ENCODE measurements around the gene MOCS3.

MOCS3 gene

DNA sequence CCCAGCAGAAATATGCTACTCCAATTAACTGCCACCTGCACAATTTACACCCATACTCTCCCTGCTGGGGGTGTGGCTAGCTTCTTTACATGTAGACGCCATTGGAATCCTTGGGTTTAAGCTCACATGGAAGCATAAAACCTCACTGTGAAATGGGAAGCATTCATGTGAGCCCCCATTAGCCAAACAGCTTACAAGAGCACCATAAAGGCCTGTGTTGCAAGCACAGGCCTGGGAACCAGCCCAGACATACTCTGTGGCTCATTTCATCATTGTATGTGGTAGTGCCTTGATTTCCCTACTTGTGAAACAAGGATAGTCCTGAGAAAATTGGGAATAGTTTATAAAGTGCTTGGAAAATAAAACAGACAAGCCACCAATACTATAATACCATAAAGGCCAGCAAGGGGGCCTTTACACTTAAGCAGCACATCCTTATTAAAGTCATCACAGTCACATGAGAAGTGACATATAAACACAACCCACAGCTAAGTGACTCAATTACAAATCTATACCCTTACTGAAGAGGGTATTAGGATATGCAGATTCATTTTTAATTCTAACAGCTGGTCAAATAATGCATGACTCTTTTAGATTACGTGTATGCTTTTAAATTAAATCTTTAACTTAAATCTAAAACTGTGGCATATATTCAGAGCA, 34.2 kb upstream of the MOCS3 start:
- DNase-seq (ENCODE audit: low spot score): no peak
- in situ Hi-C loops (cut with MboI; ENCODE audit: low pct_unique_long_range_greater_than_20kb, low sequenced_read_pairs, unreplicated experiment): no loop called here
- TF ChIP-seq, protein P1, sequence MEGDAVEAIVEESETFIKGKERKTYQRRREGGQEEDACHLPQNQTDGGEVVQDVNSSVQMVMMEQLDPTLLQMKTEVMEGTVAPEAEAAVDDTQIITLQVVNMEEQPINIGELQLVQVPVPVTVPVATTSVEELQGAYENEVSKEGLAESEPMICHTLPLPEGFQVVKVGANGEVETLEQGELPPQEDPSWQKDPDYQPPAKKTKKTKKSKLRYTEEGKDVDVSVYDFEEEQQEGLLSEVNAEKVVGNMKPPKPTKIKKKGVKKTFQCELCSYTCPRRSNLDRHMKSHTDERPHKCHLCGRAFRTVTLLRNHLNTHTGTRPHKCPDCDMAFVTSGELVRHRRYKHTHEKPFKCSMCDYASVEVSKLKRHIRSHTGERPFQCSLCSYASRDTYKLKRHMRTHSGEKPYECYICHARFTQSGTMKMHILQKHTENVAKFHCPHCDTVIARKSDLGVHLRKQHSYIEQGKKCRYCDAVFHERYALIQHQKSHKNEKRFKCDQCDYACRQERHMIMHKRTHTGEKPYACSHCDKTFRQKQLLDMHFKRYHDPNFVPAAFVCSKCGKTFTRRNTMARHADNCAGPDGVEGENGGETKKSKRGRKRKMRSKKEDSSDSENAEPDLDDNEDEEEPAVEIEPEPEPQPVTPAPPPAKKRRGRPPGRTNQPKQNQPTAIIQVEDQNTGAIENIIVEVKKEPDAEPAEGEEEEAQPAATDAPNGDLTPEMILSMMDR (IDR thresholded peaks at IDR 0.05; ENCODE audit: extremely low read depth, insufficient read depth, missing control alignments): no peak

GRCh38 chr20:50926530-50926929, 32.1 kb upstream of the MOCS3 start:
- in situ Hi-C loops (cut with MboI; ENCODE audit: low pct_unique_long_range_greater_than_20kb, low sequenced_read_pairs, unreplicated experiment): no loop called here
- DNase-seq (ENCODE audit: low spot score): no peak
- TF ChIP-seq, protein P1 (IDR thresholded peaks at IDR 0.05; ENCODE audit: extremely low read depth, insufficient read depth, missing control alignments): no peak

- DNase-seq (ENCODE audit: low spot score): no peak
- in situ Hi-C loops (cut with MboI; ENCODE audit: low pct_unique_long_range_greater_than_20kb, low sequenced_read_pairs, unreplicated experiment): no loop called here
- TF ChIP-seq, protein P1 (IDR thresholded peaks at IDR 0.05; ENCODE audit: extremely low read depth, insufficient read depth, missing control alignments): peak; percentile 10
Measured at GRCh38 chr20:50928469-50928868, 30.1 kb upstream of the MOCS3 start.

GRCh38 chr20:50929299-50930138, 29.1 kb upstream of the MOCS3 start:
- in situ Hi-C loops (cut with MboI; ENCODE audit: low pct_unique_long_range_greater_than_20kb, low sequenced_read_pairs, unreplicated experiment): loop anchor here (10.0 kb wide), 1 partner anchor 135 kb away; the partner anchor contains the start of gene BCAS4
- DNase-seq (ENCODE audit: low spot score): peak; percentile 83
- TF ChIP-seq, protein P1 (IDR thresholded peaks at IDR 0.05; ENCODE audit: extremely low read depth, insufficient read depth, missing control alignments): peak; percentile 96

DNA sequence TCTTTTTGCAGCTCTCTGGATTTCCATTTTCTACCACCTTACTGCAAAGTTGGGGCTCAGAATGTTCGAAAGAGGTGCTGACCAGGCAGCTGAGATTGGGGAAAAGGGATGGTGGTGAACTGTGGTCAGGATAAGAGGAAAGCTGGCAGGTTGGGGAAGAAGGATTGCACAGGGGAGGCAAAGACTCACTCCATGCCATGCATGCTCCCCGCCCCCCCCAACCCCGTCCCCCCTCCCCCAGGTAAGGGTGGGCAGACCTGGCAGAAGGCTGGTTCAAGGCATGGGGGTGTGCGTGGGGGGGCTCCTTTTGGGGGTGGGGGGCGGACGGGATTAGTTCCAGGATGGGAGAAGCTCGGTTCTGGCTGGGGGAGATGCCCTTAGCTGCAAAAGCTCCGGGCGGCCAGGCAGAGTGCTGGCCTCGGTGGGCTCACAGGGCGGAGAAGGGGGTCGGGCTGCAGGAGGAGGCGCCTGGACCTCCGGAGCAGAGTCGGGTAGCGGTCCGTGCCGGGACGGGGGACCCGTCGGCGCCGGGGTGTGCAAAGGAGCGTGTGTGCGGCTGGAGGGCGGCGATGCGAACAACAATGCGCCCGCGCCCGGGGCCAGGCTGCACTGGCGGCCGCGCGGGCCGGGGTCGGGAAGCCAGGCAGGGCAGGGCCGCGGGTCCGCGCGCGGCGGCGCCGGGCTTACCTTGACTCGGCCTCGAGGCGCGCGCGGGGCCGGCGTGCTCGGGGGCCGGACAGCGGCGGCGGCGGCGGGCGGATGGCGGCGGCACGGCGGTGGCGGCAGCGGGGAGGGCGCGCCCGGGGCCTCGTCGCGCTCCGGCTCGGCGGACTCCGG, 28.3 kb upstream of the MOCS3 start:
- TF ChIP-seq, protein P1 (IDR thresholded peaks at IDR 0.05; ENCODE audit: extremely low read depth, insufficient read depth, missing control alignments): no peak
- in situ Hi-C loops (cut with MboI; ENCODE audit: low pct_unique_long_range_greater_than_20kb, low sequenced_read_pairs, unreplicated experiment): loop anchor here (10.0 kb wide), 1 partner anchor 136 kb away; the partner anchor contains the start of gene BCAS4
- no peak for DNase-seq (ENCODE audit: low spot score)

DNA sequence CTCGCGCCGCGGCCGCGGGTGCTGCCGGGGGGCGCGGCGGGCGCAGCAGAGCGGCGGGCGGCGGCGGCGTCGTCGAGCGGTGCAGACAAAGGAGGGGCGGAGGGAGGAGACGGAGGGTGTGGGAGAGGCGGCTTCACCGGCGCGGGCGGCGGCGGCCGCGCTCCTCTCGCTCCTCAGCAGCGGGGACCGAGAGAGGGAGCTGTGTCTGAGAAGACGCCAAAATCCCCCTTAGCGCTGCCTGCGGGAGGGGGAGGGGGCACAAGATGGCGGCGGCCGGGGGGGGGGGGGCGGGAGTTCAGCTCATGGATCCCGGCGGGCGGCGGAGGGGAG, 27.7 kb upstream of the MOCS3 start:
- DNase-seq (ENCODE audit: low spot score): peak; percentile 79
- TF ChIP-seq, protein P1 (IDR thresholded peaks at IDR 0.05; ENCODE audit: extremely low read depth, insufficient read depth, missing control alignments): no peak
- in situ Hi-C loops (cut with MboI; ENCODE audit: low pct_unique_long_range_greater_than_20kb, low sequenced_read_pairs, unreplicated experiment): loop anchor here (10.0 kb wide), 1 partner anchor 136 kb away; the partner anchor contains the start of gene BCAS4

All from GM13977 (cell line).